HEK293 (cell line): ENCODE data around the gene MYL4.

Experiments
- ZNF133 ChIP-seq: fragments of 450-650 bp; formaldehyde crosslinking; IDR thresholded peaks from 2 replicates; pipeline ENCODE4 v1.5.1; 2016; ENCODE audit warnings: missing biosample characterization, missing genetic modification characterization
- TF ChIP-seq, protein P1 (sequence below): fragments of 450-650 bp; formaldehyde crosslinking; IDR thresholded peaks from 2 replicates; pipeline ENCODE4 v1.5.1; 2016; ENCODE audit warnings: missing biosample characterization, missing genetic modification characterization

- no peak for TF ChIP-seq ZNF133 (tag by site-specific recombination)
- TF ChIP-seq, protein P1, sequence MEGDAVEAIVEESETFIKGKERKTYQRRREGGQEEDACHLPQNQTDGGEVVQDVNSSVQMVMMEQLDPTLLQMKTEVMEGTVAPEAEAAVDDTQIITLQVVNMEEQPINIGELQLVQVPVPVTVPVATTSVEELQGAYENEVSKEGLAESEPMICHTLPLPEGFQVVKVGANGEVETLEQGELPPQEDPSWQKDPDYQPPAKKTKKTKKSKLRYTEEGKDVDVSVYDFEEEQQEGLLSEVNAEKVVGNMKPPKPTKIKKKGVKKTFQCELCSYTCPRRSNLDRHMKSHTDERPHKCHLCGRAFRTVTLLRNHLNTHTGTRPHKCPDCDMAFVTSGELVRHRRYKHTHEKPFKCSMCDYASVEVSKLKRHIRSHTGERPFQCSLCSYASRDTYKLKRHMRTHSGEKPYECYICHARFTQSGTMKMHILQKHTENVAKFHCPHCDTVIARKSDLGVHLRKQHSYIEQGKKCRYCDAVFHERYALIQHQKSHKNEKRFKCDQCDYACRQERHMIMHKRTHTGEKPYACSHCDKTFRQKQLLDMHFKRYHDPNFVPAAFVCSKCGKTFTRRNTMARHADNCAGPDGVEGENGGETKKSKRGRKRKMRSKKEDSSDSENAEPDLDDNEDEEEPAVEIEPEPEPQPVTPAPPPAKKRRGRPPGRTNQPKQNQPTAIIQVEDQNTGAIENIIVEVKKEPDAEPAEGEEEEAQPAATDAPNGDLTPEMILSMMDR: no peak
Observed at GRCh38 chr17:47267354-47267828, 58.2 kb downstream of the MYL4 start.
